ENCODE results near the gene MINDY1.

GRCh38 chr1:151043163-151043562 lies 36.5 kb upstream of the MINDY1 start:
- TF ChIP-seq CTCF (IDR thresholded peaks at IDR 0.05): no peak
- TF ChIP-seq POLR2AphosphoS5 (IDR thresholded peaks at IDR 0.05): no peak
- no peak for TF ChIP-seq POLR2A (IDR thresholded peaks at IDR 0.05)
- no peak for TF ChIP-seq EP300 (IDR thresholded peaks at IDR 0.05)

All from sigmoid colon (tissue), 4 donors.